Glomerular endothelial cell (primary cell): Measurements from ENCODE around the gene KCNIP1. TPM values are rescaled to one million over a fixed set of nuclear protein-coding genes. Genes with fewer than 3 reads are reported as not detected.

Experiments used
- DNase-seq: peaks from one replicate; pipeline ENCODE4 v3.0.0-alpha.2; 2011; ENCODE audit warnings: low read depth, low spot score; ENCODE audit errors: extremely low read depth
- total RNA-seq: library from RNA; depleted of rRNA; stranded (reverse); fragments of >200 nt; gene quantifications from 2 replicates; pipeline ENCODE4 v1.2.3, GENCODE V29; 2015

The KCNIP1 gene
- total RNA-seq, 1 donor from 2014 or later = 0.76 TPM

DNA sequence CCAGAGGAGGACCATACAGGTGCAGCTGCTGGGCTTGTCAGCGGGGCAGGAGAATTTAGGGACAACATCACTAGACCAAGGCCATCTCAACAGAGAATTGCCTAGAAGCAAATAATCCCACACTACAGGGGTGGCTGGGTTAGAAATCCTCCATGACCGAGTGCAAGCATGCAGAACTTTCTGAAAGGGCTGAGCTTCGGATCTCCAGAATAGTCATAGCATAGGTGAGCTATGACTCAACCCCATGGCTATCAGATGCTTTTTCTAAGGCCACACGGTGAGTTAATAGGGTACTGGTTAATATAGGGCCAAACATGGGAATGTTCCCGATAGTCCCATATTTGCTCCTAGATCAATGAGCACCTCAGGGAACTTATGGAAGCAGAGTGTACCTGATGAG is 4.2 kb downstream of the KCNIP1 start:
- DNase-seq = no peak

DNA sequence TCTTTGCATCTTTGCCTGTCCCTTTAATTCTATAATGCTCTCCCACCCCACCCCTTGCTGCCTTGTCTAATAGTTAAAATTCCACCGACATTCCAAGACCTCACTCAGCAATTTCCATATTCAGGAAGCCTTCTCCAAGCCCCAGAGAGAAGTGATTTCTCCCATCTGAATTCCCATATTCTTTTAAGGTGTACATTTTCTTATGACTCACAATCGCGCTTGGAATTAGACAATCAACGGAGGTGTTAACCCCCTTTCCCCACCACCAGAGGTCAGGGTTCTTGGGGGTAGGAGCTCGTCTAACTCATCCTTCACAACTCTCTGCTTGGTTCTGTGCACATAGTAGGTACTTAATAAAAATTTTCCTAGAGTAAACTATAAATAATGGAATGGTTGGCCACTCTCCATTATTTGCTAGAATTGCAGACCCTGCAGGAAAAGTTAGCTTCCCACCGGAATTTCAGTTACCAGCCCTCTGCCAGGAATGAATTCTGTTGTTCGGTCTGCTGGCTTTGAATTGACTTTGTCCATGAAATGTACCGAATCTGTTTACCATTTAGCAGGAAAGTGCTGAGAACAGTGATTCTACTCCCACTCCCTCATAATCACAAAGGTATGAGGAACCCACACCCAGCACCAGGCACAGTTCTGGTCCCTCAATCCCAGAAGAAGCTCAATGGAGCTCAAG is 5.0 kb downstream of the KCNIP1 start:
- no peak for DNase-seq

DNA sequence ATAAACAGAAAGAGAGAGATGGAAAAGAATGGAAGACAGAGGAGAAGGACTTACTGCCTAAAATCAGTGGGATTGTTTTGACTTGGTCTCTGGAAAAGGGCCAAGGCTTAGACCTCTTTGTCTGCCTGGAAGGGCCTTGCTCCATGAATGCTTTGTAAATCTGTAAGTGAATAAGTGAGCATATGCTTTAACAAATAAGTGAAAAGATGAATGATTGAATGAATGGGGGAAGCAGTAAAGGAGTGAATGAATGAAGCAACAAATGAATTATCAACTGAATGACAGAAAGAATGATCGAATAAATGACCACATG is 5.5 kb downstream of the KCNIP1 start:
- DNase-seq = no peak

DNA sequence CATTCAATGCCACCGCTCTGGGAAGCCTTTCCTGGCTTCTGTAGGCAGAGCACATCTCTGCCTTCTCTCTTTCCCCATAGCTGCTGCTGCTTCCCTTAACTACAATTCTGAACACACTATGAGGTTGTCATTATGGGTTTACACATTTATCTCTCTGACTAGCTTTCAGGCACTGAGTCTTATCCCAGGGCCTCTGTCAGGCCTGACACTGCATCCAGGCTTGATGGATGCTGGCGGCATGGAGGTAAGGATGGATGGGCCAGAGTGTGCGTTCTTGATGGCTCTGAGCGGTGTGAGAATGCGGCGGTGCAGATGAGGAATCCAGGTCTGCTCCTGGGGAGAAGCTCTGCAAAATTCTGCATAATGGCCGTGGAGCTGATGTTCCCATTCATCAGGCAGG is 6.3 kb downstream of the KCNIP1 start:
- no peak for DNase-seq

DNA sequence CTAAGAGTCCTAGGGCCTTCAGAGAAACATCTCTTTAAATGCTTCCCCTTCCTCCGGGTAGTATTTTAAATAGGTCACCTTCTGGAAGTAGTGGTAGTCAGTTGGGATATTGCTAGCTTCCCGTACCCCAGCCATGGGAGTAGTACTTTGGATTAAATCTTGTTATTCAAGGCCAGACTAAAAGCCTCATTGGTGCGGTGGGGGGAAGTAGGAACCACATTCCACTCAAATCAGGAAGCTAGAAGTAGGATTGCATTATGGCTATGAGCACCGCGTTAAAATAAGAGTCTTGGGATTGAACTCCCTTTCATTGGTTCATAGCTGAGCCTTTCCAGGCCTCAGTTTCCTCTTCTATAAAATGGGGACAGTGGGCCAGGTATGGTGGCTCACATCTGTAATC is 6.7 kb downstream of the KCNIP1 start:
- DNase-seq = no peak

DNA sequence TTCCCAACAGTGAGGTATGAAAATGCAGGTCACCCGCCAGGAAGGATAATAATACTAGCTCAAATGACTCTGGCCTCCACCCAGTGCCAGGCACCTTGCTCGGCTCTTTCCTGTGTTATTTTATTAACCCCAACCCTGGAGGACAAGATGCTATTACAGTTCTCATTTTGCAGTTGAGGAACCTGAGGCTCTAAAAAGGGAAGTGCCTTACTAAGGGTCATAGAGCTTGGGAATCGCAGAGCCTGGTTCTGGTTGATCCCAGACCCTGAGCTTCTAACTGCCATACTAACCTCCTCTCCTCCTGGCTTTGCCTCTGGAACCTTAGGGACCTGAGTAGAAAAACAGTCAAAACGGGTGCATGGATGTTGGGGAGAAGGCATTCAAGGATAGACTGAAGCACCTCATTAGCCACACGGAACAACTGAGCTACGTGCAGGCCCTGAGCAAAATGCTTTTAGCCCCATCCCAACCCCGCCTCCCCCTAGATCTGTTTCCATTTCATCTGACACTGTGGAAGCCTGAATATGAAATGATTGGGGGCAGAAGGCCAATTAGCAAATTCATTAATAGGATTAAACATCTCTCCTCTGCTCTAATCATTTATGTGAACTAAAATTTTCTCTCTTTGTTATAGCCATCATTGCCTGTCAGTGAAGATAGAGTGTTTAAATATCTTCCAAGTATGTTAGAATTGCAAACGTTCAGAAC is 7.9 kb downstream of the KCNIP1 start:
- DNase-seq = no peak

DNA sequence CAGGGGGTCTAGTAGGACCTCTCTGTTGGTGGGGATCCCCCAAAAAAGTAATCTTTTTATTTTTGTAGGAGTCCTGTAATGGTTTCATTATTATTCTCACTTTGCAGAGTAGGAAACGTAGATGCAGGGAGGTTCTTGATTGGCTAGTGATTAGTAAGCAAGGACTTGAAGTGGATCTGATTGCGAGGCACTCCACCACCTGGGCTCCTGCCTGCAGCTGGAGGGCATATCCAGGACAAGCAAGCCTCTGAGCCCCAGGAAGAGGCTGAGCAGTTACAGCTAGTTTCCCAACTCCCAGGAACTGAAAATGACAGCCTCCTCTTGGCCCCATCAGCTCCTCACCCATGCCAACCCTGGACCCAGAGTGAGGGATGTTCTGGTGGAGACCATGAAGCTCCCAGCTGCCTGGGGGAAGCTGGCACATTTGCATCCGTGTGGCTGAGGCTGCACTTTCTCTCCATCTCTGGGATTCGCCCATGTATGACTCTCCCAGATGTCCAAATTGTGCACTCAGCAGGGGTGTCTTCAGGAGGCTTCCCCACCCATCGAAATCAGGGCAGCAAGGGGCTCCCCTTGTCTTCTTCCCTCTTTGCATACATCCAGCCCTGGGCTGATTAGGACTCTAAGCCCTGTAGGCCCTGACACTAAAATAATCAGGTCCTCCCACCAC is 10.2 kb downstream of the KCNIP1 start:
- DNase-seq = no peak

DNA sequence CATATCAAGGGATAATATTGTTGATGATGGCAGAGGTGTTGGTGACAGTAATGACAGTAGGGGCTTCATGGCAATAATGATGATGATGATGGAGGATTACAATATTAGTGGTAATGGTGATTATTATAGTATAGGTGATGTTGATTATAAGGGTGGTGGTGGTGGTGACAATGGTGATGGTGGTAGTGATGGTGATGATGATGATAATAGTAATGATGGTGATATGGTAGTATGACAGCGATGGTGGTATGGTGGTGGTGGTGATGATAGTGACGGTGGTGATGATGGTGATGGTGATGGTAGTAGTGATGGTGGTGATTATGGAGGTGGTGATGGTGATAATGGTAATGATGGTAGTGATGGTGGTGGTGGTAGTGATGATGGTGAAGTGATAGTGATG is 13.6 kb downstream of the KCNIP1 start:
- no peak for DNase-seq

DNA sequence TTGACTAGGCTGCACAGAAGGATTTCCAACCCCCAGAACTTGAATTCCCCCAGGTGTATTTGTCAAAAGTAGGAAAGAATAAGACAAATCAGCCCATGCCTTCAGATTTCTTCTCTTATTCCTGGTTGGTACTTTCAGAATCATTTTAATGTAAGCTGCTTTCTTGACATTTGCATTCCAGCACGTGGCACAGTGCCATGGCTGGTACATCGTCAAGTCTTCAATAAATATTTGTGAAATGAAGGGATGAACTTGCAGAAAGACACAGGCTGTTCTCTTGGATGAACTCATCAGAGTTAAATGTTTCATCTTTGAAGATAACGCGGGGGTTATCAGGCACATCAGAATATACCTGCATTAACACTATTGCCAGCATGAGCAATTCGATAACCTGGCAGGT is 14.5 kb downstream of the KCNIP1 start:
- no peak for DNase-seq

DNA sequence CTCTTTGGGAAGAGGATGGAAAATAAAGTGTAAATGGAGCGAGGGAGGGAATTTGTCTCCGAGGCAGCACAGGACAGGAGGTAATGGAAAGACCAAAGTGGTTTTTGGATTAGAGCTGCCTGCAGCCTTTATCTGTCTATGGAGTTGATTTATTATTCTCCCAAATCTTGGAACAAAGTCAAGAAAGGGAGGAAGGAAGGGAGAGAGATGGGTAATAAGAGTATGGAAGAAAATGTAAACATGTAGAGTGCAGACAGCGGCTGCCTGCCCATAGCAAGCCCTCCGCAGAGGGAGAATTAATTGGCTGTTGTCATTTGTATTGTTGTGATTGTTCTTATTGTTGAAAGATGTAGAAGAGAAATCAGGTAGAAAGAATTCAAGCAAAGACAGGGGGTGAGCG is 15.7 kb downstream of the KCNIP1 start:
- DNase-seq = no peak

DNA sequence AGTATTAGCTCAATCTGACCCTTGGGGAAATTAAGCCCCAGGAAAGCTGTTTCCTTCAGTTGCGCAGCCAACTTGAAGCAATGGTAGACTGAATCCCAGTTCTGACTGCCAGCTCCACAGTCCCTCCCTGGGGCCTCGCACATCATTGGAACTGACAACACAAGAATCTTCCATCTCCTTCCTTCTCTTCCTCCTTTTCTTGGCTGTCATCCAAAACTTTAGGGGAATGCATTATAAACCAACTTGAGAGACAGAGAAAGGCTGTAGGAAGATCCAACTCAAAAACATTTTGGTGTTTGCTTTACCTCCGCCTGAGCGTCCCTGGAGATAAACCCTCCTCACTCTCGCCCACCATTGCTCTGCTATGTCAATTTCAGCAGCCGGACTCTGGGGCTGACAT is 16.6 kb downstream of the KCNIP1 start:
- DNase-seq = no peak

DNA sequence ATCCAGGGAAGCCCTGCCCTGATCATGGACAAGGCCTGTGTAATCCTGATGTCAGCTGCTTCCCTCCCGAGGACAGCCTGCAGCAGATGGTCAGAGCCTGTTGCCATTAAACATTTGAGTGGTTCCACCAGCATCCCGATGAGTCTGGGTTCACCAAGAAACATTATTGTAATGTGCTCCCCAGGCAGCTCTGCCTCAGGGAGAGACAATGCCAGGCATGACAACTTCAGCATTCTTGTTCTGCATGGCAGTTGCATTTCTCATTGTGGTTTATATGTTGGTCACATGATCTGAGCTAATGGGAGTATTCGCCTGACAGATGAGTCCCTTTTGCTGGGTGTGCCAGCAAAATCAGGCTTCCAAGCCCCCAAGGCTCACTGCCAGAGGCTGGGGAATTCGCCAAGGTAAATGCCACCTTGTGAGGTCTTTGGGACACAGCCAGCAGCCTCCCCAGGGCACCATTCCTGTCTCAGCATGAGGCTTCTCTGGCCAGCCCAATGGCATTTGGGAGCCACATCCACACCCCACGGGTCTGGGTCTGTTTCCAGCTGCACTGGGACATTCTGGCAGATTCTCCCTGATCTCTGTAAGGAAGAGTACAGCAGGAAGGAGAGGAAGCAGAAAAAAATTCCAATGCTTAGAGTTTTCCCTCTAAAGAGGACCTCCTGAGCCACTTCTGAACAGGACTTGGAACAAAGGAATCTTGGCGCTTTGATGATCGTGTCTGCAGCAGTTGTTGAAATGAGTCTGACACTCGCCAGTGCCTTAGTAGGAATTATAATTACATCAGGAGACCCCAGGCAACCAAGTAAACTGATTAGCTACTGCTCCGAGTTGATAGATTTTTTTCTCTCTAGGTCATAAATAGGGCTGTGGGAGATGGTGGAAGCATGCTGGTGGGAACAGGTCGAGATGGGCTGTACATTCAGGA is 18.7 kb downstream of the KCNIP1 start:
- DNase-seq = no peak

DNA sequence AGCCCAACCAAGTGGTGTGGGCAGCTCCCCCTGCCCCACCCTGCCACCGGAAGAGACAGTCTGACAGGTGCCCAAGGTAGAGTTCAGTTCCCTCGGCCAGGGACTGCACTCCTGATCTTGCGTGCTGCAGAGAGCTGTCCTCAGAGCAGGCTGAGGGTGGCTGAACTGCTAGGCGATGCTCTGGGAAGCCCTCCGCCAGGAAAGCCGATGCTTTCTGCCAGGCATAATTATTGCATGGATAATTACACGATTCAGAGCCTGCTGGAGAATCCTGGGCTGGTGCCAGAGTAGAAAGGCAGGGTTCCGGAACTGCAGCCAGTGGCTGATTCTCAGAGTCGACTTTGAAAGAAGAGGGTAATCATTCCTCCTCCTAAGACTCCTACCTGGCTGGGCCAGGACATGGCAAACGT is 19.3 kb downstream of the KCNIP1 start:
- no peak for DNase-seq

DNA sequence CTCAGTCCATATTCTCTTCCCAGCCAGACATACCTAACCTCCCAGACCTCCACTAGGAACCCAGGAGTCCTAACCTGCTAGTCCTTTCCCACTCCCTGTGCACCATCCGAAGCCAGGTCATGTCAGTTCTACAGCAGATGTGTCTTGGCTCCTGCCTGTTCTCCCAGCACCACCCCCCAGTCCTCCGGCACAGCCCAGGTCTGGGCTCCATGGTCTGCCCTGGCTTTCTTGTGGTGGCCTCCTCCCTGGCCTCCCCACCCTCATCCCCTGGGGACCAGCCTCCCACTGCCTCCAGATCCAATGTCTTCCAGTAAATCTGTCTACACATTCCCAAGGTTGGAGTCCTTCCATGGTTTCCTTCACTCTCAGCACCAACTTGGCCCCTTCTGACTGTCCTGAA is 20.0 kb downstream of the KCNIP1 start:
- no peak for DNase-seq

DNA sequence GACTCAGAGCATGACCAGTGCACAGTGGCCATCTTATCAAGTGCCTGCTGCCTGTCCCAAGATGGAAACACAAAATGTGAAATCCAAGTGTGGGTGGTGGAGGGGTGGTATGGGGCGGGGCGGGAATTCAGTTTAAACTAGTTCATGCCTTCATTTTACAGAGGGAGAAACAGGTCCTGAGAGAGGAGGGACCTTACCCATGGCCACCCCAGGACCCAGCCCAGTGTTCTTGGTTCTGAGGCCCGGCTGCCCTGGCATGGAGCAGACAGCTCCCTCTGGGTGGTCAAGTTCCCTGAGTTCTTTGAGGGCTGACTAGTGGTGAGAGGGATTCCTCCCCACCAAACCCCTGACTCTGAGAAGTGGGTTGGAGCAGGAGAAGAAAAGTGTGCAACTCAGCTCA is 20.8 kb downstream of the KCNIP1 start:
- no peak for DNase-seq

DNA sequence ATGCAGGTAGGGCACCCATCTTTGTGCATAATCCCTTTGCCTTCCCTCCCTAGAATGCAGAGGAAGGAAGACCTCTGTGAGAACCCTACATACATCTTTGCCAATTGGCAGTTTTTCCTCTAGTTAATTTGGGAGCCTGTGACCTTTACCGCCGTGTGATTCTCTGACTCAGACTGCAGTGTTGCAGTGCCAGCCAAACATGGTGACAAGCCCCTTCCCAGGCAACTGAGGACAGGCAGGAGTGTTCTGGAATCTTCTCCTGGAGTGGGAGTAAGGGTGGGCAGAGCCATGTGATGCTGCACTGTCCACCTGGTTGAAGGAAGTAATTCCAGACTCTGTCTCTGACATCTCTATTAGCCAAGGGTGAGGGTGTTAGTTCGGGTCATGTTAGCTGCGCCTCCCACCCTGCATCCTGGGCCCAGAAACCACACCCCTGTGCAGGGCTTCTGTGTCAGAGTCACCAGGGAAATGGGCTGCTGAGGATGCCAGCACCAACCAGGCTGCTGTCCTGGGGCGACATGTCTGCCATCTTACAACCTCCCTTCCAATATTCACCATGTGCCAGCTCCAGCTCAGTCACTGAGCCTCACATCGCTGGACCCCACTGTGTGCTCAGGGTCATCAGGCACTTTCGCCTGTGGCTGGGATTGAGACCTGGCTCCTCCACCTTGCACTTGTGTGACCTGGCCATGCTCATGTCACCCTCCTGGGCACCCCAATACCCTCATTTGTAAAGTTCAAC is 21.8 kb downstream of the KCNIP1 start:
- no peak for DNase-seq

DNA sequence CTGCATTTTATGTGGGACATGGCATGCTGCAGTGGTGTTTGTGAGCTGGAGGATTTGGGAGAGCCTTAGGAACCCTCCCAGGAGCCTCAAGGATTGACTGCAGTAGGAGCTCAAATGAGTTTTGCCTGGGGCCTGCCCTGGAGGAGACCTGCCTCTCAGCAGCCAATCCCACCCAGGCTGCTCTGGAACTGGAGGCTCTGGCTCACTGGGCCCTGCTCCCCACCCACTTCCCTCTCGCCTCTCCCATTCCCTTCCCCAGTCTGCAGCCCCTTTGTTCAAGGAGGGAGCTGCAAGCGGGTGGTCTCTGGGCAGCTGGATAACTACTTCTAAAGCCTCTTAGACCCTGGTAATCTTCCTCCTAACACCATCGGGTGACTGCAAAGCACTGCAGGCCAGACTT is 24.2 kb downstream of the KCNIP1 start:
- DNase-seq = no peak

DNA sequence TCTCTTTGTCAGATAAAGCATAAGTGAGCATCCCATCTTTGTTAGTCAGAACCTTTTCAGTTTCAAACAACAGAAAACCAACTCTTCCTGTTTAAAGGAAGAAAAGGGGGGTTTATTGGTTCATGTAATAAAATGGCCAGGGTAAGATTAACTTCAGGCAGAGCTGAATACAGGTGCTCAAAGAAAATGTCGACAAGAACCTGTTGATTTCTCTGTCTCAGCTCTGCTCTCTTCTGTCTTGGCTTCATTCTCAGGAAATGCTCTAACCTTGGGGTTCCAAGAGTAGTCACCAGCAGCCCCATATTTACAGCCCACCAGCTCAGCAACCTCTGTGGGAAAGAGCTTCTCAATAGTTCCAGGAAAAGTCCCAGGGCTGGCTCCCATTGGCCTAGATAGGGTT is 25.2 kb downstream of the KCNIP1 start:
- no peak for DNase-seq

DNA sequence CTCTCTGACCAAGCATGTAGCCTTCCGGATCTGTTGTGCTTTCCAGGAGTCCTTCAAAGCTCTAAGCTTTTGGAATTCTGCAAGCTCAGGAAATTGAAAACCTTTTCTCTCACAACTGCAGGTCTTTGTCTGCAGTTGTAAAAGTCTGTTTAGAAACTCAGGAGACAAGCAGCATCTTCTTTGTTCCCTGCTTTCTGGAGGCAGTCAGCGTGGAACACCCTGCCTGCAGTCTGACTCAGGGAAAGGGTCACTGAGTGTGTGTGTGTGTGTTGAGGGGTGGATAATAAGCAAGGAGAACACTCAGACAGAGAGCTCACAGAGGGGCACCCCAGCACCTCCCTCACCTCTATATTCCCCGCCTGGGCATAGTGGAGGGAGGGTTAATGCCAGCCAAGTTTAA is 29.1 kb downstream of the KCNIP1 start:
- DNase-seq = no peak

DNA sequence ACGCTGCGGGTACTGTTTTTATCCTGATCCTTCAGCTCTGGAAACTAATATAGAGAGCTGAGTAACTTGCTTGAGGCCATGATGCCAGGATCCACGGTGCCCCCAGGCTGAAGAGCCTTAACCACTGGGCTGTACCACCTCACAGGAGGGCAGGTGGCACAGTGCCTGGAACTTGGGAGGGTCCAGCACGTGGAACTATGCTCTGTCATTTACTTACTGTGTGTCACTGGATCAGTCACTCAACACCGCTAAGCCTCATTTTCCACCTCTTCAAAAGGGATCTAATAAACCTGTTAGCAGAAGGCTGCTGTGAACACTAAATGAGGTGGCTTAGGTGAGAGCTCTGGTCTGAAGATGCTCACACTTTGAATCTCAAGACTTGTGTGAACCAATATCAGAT is 29.6 kb downstream of the KCNIP1 start:
- DNase-seq = no peak

DNA sequence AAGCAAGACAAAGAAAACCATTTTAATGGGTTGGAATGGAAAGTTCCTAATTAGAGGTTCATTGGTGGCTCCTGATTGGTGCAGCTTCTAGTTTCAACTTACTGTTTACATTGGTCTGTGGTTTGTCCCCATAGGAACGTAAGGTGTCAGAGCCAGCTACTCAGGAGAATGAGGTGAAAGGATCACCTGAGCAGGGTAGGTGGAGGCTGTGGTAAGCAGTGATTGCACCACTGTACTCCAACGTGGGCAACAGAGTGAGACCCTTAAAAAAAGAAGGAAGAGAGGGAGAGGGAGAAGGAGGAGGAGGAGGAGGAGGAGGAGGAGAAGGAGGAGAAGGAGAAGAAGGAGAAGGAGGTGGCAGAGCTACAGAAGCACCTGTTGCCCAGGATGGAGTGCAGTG is 30.4 kb downstream of the KCNIP1 start:
- no peak for DNase-seq
